Measurements from ENCODE around the gene TLCD5.

Gene TLCD5

DNA sequence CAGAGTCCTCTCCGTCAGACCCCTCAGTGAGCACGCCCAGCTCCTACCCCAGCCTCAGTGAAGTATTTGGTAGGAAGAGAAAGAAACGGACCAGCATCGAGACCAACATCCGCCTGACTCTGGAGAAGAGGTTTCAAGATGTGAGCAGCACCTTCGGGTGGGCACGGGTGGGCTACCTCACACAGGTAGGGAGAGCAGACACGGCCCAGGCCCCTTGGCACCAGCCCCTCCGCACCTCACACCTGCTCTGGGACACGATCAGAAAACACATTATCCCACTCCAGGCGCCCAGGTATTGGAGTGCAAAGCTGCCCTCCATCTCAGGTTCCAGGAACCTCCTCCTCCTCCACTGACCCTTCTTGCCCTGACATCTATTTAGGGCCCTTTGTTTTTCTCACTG is 17.6 kb upstream of the TLCD5 start:
- DNase-seq (ENCODE audit: low spot score): no peak

DNA sequence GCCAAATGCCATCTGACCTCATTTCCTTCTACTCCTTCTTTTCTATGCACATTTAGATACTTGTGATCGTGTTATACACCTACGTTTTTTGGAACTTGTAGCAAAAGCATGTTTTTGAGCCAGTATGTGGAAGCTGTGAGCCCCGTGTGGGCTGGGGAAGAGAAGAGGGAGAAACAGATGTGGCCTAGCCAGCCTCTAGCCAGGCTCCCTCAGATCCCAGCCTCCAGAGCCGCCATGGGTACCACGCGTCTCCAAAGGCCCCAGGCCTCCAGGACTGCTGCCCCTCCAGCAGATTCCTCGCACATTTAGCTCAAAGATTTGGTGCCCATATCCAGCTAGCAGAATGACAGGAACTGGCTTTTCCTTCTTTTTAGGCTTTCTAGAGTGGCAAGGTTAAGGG is 17.0 kb upstream of the TLCD5 start:
- no peak for DNase-seq (ENCODE audit: low spot score)

DNA sequence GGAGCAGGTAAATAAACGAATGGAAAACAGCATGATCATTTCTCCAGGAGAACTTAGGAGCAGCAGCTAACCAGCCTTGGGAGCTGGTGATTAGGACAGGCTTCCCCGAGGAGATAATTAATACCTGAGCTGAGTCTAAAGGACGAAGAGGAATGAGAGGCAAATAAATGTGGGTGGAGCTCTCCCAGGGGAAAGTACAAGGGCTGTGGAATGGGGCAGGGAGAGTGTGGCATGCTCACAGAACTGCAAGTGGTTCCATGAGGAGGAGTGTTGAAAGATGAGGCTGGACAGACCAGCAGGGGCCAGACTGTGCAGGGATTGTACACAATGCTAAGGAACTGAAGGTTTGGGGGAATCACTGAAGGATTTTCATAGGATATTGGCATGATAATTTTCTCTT is 14.2 kb upstream of the TLCD5 start:
- no peak for DNase-seq (ENCODE audit: low spot score)

GRCh38 chr11:120314861-120315260 is 10.2 kb upstream of the TLCD5 start:
- no peak for DNase-seq (ENCODE audit: low spot score)

DNA sequence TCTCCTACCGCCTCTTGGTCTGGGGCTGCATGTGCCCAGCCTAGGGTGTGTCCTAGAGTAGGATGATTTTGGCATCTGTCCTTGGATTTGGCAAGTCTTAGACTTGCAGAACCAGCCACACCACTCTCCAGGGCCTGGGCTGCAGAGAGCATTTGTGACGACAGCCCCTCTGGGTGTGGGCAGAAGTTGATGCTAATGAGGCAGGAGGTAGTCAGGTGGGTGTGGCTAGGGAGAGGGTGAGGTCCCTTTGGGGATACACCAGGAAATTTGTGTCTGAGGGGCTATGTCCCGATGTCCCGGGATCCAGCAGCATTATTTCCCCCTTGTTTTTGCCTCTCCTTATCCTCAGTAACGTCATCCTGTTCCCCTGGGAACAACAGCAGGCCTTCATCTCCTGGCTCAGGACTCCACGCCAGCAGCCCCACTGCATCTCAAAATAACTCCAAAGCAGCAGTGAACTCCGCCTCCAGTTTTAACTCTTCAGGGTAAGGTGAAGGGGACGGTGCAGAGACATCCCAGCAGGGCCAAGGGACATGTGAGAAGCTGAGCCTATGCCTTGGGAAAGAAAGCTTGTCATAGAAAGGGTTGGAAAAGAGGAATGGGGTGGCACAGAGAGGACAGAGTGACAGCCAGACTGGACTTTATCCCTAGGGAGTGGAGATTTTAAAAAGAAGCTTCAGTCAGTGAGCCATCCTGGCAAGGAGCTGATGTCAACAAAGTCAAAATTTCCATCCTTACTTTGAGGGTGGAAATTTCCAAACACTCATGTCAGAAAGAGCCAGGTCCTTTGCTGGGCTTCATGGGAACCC is 8.0 kb upstream of the TLCD5 start:
- peak; percentile 51 for DNase-seq (ENCODE audit: low spot score)

DNA sequence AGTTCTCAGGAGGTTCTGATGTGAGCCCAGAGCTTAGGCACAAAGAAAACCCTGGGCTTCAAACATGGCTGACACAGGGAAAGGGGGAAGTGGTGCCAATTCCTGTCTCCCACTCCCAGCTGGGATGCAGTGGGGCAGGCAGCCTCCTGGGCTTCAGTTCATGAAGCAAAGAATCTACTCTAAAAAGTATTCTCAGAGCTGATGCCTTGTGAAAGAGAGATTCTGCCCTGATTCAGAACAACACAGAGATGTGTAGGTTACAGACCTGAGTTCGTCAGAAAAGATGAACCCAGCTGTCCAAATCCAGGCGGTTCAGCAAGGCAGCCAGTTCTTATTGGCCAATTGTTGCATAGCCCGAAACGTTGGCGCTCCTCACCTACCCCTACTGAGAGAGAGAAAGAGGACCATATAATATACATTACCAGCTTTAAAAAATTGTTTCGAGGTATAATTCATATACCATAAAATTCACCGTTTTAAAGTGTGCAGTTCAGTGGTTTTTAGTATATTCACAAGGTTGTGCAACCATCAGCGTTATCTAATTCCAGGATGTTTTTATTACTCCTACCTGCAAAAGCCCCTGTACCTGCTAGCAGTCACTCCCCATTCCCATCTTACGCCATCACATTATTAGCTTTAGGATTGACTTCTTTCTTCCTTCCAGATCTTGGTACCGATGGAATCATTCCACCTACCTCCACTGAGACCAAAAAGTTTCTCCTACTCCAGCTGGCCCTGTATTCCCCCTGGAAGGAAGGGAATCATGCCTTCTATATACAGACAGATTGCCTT is 7.2 kb upstream of the TLCD5 start:
- DNase-seq (ENCODE audit: low spot score): no peak

- no peak for DNase-seq (ENCODE audit: low spot score)
Observed at GRCh38 chr11:120318906-120319305, 6.2 kb upstream of the TLCD5 start.

DNA sequence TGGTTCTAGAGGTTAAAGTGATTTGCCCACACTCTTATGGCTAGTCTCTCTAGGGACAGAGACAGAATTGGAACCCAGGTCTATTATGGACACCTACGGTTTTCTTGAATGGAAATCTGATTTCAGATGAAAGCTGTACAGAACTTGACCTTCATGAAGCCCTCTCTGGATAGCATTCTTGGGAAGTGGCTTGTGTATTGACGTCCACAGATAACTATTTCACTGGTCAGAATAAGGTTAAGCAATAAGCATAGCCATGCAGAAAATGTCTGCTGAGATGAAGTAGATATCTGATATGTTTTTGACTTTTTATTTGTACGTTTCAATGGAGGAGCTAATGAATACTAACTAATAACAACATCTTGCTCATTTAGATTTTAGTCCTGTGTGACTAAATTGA is 1.1 kb downstream of the TLCD5 start:
- no peak for DNase-seq (ENCODE audit: low spot score)

GRCh38 chr11:120326845-120327281 is 1.8 kb downstream of the TLCD5 start:
- no peak for DNase-seq (ENCODE audit: low spot score)

GRCh38 chr11:120327311-120327710 is 2.2 kb downstream of the TLCD5 start:
- no peak for DNase-seq (ENCODE audit: low spot score)

DNA sequence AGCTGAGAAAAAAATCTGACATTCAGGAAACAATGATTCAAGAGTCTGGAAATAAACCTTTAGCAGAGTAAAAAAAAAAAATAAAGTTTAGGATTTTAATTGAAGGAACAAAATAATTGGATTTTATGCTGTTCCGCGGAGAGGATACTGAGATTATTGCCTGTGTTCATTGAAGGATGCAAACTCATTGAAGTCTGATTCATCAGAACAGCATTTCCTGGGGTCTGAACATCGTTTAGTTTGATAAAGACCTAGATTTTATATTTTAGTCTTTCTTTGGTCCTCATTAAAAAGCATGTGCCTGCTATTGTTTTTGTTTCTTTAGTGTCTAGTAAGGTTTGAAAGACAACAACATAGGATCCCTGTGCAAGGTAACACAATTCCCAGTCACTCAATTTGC is 4.5 kb downstream of the TLCD5 start:
- no peak for DNase-seq (ENCODE audit: low spot score)

- DNase-seq (ENCODE audit: low spot score): no peak
Observed at GRCh38 chr11:120330045-120330444, 4.9 kb downstream of the TLCD5 start.

DNA sequence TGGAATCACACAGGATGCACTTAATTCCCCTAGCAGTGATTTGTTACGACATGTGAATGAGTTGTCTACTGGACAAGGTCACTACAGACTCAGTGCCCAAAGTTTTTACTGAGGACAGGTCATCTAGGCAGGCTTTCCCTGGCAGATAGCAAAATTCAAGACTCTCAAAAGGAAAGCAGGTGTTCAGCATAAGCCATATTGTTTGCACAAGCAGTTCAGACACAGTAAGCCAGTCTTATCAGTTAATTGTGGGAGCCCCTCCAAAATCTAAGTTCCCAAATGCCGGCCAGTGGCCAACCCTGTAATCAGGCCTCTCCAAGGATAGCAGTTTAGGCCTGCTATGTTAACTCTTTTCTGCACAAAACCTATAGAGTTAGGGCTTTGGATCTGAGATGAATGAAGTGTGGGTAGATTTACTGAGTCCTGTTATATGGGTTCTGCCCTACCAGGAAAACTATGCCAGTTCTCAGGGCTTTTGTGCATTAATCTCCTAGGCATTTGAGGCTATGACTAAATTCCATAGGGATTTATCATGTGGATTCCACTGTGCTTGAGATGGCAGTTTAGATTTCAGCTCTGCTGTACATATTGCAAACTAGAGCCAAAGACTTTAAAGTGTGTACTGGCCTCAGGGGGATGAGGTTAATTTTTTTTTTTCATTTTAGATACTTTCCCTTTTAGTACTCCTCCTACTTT is 6.3 kb downstream of the TLCD5 start:
- no peak for DNase-seq (ENCODE audit: low spot score)

DNA sequence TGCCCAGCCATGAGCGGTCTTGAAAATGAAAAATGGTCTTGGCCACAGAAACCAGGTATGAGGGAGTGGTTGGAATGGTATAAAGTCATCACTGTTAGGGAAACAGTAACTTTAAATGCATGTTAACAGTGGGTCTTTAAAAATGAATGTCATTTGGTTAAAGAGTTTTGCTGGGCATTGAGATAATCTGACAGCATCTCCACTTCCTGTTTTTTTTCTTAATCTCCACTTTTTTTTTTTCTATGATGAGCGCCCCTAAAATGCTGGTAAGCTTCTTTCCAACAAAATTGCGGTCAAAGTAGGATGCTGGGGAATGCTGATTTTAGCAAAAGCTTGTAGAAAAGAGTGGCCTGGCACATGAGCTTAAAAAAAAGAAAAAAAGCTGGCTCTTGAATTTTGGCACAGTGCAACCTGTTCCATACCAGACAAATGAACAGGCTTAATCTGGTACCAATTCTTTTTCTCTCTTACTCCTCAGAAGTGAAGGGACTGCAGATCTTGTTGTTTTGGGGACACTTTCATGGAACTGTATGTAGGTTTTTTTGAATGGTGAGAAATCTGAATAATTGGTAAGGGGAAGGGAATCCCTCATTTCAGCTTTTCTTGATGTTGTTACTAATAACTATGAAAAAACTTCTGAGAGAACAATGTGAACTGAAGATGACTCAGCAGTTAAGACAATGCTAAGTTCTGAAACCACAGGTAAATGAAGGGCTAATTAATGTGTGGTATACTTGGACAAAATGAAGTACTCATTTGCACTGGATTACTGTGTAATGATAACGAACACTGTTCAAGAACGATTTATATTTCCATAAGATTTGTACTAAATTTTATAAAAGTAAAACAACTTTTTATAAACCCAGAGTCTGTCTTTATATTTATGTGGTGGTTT is 8.0 kb downstream of the TLCD5 start:
- DNase-seq (ENCODE audit: low spot score): no peak

DNA sequence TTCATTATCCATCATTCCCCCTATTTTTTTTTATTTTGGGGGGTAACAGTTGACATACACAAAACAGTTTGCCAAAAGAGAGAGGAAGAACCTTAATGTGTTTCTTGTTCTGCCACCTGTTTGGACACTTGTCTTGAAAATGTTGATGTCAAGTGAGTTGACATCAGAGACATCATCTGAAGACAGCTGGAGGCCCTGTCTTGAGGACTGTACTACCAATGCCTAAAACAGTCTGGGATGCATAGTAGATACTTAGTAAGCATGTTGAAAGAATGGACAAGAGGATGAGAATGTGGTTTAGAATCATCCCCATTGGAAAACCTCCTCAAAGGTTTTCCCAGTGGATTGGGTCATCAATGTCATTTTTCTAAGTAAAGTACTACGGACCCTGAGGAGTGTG is 8.7 kb downstream of the TLCD5 start:
- DNase-seq (ENCODE audit: low spot score): no peak

DNA sequence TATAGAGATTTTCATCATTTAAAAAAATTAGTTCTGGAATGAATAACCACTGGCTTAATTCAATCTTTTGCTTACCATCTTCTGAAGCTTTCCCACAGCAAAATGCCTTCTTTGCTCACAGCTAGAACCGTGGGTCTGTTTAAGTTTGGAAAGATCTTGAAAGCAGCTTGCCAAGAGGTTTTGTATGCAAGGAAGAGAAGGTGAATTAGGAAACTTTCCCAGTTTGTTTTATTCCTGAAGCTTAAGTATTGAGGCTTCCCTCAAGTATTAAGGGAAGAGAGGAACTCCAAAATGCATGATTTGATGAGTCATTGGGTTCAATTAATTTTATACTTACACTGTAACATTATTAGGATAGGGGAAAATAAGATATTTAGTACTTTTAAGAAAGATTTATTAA is 9.2 kb downstream of the TLCD5 start:
- DNase-seq (ENCODE audit: low spot score): no peak

DNA sequence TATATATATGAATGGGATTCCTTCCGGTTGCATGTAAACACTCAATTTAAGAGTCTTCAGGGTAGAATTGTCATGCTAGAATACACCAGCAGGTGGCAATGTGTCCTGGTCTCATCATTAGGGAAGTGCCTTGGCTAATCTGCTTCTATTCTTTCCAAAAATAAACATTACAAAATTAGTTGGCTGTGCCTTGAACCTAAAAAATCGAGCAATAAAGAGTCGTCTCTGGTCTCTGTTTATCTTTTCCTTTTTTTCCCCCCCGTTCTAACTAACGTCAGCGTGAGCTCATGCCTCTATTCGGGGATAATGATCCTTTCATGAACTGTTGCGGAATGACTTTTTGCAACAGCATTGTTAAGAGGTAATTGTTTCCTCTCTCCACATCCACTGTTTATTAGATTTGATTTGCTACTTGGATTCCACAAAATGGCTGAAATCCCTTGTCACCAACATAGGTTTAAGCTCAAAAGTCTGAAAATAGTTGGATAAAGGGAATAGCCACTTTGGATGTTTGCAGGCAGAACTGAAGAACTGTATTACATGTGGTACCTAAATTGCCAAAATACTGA is 9.9 kb downstream of the TLCD5 start:
- DNase-seq (ENCODE audit: low spot score): peak; percentile 86

GRCh38 chr11:120335556-120335907 is 10.4 kb downstream of the TLCD5 start:
- DNase-seq (ENCODE audit: low spot score): no peak

- DNase-seq (ENCODE audit: low spot score): peak; percentile 91
Observed at GRCh38 chr11:120335908-120336640, 11.0 kb downstream of the TLCD5 start, which contains the start of gene ARHGEF12. ARHGEF12 (plus strand) TSS chr11:120336413; CDS start chr11:120337244, 831 bp downstream.

DNA sequence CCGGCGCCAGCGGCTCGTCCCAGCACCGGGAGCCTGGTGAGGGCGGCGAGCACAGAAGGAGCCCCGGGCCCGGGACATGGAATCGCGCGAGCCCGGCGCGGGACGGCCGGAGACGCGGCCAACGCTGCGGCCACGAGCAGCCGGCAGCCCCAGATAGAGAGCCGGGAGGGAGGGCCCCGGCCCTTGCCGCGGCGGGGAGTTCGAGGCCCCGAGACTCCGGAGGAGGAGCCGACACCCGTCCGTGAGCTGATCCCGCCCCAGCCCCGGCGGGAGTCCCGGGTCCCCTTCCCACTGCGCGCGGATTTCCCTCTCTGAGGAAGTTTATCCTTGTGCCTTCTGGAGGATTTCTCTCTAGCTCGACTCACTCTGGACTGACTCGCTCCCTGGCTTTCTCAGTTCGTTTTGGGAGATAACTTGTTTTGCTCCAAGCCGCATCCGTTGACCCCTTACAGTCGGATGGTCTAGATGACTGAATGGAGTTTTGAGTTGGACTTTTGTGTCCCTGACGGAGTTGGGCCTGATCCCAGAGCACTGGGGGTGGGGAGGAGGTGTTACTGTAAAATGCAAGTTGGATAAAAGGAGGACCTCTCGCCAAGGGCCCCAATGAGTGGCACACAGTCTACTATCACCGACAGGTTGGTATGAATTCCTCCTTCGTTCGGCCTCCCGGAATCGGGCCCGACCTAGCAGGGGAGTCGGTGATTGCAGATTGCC is 11.7 kb downstream of the TLCD5 start:
- DNase-seq (ENCODE audit: low spot score): no peak
